NOMO-1 treated with dmso at 0.1 percent for 144 hours (cell line): ENCODE data around the gene NRXN3.
"Not testable (repeated sequence)": the region's sequence is repeated elsewhere in the genome, so short reads cannot be mapped to it uniquely, and the experiment has no call there.

ENCODE experiments used
- DNase-seq: peaks from one replicate; lab custom pipeline; 2025; ENCODE audit not compliant: unreplicated experiment; lab: John Stamatoyannopoulos, UW

The NRXN3 gene

DNA sequence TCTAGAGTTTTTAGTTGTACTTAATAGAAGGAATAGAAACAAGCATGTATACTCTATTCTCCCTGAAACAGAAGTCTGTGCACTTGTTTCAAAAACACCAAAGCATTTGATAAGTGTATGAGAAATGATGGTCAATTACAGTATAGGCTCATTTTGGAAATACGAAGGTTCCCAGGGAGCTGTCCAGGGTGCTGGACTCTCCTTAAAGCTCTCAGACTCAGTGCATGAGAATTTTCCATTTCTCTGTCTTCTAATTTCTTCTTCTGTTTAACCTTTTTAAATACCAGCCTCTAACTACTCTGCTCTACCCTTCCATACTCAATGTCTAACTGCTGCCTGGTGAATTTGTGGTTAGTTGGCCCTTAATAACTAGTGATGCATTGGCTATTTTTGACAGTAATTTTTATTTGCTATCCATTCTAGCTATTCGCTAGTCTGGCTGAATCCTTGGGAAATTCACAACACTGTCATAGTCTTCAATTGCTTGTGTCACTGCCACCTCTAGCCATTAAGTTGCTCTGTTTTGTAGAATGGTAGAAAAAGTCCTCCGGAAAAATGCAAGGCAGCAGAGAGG, 229.2 kb downstream of the NRXN3 start:
- no peak for DNase-seq

DNA sequence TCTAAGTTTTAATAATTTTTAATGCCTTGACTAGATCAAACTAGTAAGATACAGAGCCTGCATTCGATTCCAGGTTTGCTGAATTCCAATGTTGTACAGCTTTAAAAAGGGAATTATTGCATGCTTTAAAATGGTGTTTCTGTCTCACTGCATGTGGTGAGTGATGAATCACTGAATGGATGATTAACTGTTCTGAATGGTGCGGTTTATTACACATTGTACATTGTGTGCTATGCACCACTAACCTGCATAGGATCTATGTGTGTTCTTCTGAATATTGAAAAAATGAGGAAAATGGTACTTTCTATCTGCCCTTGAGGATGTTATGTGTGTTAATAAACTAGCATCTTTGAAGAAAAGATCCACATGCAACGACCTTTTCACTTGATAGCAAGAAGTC, 231.7 kb downstream of the NRXN3 start:
- no peak for DNase-seq

DNA sequence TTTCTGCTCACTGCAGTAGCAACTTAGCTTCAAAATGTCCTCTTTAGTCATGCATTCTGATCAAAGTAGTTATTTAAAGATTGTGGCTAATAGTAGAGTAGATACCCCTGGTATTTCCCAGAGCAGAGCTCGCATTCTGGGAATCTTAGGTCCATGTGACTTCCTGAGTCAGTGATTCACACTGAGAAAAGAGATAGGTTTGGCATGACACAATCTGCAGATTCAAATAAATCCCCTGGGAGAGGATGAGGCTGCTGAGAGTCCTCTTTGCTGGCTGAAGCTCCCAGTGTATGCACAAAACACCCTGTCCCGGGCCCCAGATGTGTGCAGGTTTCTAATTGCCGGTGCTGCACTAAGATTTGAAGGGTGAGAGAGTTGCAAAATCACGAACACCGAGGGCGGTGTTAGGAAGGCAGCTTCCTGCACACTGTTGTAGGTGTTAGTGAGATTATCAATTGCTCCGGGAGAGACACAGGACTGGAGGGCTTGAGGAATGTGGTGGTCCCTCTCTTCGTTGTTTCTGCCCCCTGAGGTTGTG, 233.2 kb downstream of the NRXN3 start:
- no peak for DNase-seq

DNA sequence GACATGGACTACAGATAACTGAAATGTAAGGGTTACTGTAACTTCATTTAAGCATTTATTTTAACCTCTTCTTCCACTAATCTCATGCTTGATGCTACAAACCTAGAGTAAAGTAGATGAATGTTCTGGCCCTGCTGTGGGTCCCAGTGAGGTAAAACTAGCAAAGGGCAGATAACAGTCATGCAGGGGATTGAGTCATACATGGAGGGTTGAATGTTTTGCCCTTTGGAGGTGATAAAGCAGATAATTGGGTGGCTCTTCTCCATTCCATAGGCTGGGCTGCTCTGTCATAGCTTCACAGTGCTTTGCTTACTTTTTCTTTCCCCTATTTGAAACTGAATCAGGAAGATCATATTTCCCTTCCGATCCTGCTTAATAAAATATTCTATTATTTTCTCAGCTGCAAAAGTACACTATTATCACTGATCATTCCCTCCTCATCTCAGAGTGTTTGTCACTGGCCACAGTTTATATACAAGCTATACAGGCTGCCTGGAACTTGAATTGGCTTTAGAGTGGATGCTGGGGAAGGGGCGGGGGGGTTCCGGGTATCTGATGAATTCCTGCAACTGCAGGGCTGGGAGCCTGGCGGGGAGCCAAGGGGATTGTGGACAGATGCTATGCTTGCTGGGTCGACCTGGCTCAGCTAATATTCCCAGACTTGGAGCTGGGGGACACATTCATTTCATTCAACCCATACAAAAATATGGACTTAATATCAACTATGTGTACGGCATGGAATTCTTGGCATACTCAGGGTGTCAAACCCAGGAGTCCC, 235.1 kb downstream of the NRXN3 start:
- no peak for DNase-seq

DNA sequence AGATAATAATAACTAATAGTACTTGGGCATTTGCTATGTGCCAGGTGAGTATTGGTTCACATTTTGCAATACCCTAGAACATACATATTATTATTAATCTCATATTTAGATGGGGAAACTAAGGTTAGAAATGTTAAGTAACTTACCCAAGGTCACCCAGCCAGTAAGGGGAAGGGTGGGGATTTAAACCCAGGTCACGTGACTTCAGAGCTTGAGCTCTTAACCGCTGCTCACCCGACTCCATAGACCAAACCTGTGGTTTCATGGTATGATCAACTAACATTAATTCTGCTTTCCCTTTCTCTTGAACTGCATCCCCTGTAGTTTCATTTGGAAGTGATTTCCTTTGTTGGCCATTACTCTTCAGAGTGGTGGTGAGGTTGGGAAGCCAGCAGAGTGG, 242.3 kb downstream of the NRXN3 start:
- DNase-seq: no peak

DNA sequence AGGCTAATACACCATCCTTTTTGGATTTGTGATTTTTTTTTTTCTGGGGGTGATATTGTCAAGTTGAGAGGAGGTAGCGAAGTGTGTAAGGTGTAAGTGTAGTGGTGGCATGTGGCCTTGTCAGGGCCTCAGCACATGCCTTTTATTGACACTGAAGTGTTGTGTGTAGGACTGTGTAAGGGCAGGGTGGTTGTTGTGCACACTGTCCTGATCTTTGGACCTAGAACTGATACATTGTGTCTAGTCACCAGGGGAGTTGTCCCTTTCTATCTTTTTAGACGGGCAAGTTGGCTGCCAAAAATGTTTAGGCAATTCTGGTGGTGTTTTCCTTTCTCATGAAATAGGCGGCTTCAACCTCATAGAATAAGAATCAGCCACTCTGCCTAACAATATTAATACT, 244.0 kb downstream of the NRXN3 start:
- DNase-seq: no peak

DNA sequence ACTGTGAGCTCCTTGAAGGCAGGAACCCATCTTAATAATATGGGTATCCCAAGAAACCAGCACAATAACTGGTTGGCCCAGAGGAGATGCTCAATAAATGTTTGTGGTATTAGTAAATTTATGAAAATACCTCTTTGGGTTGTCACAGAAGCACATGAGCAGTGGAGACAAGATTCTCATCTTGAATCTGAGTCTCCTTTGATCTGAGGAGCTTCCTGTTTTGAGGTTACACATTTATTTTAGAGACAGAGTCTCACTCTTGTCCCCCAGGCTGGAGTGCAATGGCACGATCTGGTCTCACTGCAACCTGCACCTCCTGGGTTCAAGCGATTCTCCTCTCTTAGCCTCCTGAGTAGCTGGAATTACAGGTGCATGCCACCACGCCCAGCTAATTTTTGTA, 247.4 kb downstream of the NRXN3 start:
- DNase-seq: no peak

DNA sequence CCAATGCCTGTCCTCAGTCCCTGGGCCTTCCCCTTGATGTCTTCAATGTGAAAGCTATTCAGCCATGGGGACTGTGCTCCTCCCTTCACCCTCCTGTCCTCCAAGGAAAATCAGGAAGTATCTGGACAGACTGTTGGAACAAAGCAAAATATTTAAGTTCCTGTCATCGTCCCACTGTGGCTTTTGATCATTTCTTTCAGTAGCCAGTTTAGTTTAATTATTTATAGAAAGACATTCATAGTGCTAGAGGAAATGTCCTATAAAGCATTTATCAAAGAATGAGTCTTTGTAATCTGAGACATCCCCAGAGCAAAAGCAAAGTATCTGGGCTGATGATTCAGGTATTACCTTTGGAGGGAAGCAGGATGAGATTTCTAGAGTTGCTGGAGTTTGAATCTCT, 254.1 kb downstream of the NRXN3 start:
- DNase-seq: no peak

DNA sequence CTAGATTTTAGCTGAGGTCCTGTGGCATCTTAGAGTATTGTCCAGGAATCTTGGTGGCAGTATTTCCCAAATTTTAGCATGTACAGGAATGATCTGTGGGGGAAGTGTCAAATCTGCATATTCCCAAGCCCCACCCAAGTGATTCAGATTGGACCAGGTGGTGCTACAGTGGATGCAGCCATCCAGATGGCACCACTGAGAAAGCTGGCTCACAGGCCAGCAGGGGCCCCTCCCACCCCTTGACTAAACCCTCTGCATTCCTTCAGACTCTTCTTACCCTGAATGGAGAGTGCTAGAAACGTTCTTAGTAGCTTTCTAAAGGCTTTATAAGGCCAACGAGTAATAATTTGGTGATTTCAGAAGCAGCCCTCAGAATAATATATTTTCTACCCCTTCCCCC, 255.2 kb downstream of the NRXN3 start:
- no peak for DNase-seq

DNA sequence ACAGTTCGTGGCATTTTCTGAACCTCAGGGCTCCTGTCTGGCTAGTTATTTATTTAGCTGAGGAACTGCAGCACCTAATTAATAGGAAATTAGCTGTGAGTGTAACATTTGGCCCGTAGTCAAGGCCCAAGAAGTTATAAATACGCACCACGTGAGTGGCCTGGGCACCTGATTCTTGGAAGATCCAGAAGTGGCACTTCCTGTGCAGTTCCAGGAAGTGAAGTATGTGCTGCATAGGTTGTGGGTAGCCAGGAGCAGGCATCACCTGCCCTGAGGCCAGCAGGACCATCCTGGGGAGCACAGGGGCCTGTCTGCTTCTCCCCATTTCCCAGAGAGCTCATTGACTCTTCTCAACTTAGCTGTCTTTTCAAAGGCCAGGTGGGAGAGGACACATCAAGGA, 255.6 kb downstream of the NRXN3 start:
- DNase-seq: no peak

DNA sequence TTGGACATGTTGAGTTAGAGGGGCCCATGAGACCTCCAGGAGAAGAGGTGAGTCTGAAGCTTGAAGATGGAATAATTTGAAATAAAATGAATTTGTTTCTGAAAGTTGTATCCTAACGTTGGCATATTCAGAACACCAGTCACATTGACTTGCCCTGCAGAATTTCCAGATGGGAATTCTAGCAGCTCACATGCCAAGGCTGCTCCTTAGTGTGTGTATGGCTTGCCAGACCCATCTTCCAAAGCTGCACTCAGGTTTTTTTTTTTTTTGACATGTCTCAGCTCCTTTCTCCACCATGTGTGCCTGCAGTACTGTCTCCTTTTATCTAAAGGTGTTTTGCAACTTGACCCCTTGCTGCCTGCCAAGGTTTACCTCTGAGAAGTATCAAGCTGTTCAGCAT, 261.9 kb downstream of the NRXN3 start:
- DNase-seq: no peak

DNA sequence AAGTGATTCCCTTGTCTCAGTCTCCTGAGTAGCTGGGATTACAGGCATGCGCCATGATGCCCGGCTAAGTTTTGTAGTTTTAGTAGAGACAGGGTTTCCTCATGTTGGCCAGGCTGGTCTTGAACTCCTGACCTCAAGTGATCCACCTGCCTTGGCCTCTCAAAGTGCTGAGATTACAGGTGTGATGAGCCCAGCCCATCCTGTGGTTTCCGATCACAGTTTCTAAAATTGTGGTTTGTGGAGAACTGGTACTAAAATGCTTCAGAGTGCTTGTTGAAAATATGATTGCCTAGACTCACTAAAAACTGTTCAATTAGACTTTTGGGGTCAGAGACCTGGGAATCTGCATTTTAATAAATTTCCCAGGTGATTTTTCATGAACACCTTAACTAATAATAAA, 267.3 kb downstream of the NRXN3 start:
- DNase-seq: not testable (repeated sequence)

DNA sequence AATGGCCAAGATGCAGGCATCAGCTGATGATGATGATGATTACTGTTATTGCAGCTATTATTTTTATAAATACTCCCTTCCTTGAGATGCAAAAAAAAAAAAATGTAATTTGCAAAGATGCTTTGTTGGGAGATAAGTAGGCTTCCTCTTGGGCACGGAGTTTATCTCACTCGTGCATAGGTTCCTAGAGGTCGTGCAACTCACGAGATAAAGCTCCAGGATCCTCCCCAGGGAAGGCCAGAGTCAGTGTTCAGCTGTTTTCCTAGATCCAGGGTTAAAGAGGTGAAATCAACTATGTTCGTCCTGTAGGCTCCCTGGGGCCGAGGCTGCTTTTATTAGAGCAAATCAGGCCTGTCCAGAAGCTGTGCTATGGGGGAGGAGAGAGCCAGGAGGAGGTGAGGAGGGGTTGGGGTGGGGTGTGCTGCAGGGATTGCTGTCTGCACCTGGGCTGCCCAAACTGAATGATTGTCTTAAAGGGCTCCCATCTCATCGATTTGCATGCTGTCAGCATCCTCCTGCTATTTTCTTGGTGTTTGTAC, 270.3 kb downstream of the NRXN3 start:
- DNase-seq: no peak

DNA sequence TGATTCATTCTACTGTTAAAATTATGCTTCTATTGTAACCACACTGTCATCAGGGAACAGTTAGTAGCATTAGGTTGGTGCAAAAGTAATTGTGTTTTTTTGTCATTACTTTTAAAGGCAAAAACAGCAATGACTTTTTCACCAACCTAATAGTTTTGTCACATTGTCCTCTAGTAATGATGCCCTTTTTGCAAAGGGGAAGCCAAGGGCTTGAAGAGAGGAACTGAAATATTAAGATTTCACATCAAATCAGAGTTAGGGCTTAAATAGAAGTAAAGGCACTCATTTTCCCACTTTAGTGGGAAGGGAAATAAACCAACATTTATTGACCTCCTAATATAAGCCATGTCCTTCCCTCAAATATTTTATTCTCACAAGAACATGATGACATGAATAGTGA, 273.7 kb downstream of the NRXN3 start:
- DNase-seq: no peak

DNA sequence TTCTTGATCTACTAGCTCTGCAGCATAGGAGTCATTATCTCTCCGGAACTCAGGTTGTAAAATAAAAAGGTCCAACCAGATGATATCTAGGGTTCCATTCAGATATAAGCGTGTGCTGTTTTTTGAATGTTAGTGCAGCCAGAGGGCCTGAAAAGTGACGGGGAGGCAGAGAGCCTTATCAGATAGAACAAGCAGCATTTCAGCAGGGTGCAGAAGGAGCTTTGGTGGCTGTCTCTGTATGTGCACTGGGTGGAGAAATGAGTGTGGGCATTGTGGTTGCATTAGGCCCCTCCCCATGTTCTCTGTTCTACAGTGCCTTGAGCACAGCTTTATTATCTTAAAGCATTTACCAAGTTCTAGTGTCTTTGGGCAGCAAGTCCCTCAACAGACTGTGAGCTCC, 275.1 kb downstream of the NRXN3 start:
- no peak for DNase-seq

DNA sequence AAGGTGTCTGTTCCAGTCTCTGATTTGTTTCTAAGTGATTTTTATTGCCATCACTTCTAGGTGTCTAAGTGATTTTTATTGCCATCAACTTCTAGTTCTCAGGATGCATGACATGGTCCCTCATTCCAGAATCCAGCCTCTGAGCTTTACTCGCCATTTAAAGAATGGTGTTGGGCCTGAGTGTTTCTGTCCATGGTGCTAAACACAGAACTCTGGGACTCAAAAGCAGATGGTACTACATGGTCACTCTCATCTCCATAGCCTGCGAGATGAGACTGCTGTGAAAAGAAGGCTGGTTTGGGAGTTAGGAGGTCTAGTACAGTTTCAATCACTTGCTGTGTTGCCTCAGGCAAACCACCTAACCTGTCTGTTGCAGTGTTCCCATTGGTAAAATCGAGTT, 276.6 kb downstream of the NRXN3 start:
- DNase-seq: no peak

DNA sequence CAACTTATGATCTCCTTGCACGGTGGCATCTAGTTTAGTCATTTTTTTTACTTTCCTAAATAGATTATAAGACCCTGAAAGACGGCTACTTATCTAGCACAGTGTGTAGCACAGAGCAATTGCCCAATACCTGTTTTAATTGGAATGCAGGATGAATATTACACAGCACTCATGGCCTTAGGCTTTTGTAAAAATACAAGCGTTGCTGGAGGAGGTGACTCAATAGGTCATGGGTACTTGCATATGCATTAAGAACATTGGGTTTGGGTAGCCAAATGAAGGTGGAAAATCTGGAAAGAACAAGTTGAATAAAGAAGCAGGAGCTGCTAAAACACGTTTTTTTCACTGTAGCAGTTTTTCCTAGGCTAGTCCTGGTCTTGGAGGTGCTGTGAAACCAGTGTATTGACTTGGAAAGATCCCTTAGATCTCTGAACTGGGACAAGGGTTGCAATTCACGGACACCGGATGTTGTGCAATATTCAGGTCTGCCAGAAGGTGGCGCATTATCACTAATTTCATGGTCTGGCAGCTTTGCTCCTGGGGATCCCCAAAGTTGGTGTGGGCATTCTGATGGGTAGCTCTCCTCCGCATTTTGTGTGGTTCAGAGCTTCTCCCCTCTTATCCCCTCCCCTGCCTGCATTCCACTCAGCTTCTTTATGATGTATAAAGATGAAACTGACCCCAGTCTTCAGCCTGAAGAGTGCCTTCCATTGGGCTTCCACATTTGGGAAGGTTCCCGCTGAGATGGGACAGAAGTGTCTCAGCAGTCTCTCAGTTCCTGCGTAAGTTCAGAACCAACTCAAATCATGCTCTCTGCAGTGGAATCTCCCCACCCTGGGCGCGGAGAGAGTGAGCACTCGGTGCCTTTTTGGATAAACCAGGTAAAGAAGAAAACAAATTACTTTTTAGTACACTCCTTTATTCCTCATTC, 278.3 kb downstream of the NRXN3 start:
- DNase-seq: peak; percentile 1

DNA sequence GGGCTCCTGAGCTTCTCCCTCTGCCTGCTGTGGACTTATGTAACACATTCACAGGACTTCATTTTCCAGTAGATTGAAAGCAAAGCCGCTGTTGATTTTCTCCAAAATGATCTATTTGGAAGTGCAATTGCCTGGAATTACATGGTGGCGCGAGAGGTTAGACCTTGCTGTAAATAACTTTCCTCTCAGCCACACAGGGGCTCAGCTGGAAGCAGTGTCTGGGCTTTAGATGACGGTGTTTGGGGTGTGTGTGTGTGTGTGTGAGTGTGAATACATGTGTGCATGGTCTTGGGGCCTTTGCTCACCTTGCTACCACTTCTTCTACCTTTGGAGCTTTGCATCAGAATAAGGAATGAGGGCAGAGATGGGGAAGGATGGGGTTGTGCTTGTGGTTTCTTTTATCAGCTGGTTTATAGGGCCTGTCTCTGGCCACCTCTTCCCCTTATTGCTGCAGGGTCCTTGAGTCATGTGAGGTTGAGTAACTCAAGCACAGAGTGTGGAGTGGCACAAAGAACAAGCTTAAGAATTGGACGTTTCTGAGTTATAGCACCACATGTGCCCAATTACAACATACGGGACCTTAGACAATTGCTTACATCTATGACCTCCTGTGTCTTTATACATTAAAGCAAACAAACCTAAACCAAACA, 280.6 kb downstream of the NRXN3 start:
- peak; percentile 70 for DNase-seq

DNA sequence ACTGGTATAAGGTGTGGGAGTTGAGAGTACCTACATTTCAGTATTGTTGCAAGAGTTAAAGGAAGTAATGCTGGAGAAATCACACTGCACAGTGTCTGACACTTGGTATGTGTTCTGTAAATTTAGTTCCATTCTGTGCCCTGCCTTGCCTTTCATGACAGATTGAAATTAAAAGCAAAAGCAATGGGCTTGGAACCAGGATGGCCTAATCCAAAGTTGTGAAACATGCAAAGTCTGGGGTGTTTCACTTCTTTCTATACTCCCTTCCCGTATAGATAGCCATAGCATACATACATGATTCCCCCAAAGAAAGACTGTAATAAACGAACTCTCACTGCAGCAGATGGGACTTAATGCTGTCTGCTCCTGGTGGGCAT, 281.1 kb downstream of the NRXN3 start:
- DNase-seq: peak; percentile 24

DNA sequence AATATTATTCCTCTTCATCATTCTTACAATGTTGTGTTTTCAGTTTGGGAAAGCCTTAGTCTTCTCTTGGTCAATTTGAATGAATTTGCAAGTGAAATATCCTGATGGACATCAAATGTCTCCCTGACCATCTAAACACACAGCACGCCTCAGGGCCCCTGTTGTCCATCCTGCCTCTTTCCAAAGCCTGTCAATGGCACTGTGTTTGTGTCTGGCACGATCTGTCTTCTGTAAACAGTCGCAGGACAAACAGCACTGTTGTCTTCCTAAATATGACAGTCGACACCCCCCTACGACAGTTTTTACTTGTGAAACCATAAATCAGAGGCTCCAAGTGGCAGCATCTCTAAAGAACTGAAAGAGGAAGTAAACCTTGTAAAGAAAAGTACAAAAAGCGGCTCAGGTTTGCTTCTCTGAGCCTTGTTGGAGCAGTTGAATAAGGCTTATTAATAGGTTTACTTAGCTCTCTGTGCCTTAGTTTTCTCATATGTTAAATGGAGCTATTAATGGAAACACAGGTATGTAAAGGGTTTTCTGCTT, 285.8 kb downstream of the NRXN3 start:
- peak; percentile 3 for DNase-seq

DNA sequence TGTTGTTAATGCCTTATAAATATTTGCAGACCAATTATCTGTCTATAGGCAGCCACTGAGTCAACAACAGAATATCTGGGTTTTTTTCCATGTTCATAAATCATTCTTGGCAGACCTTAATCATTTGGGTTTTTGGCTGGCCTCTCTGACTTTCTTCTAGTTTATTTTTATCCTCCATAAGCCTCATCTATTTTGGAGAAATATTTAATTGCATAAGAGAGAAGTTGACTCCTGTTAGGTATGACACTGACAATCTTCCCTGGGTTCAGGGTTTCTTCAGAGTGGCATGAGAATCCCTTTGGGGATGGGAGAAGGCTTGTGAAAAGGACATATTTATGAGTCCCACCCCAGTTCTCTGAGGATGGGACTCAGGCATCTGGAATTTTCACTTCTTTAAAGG, 299.8 kb downstream of the NRXN3 start:
- no peak for DNase-seq
